HG03432 (cell line): Measurements from ENCODE around the gene GALNT1.

Source experiments
- ATAC-seq: cut with Tn5 transposase; IDR thresholded peaks from one replicate; pipeline ENCODE4 v1.9.1; 2021; ENCODE audit warnings: mild to moderate bottlenecking, moderate library complexity; ENCODE audit not compliant: unreplicated experiment

Gene GALNT1

GRCh38 chr18:35711227-35711626 is 129.7 kb downstream of the GALNT1 start:
- no peak for ATAC-seq

GRCh38 chr18:35713545-35713944 is 132.0 kb downstream of the GALNT1 start:
- no peak for ATAC-seq

DNA sequence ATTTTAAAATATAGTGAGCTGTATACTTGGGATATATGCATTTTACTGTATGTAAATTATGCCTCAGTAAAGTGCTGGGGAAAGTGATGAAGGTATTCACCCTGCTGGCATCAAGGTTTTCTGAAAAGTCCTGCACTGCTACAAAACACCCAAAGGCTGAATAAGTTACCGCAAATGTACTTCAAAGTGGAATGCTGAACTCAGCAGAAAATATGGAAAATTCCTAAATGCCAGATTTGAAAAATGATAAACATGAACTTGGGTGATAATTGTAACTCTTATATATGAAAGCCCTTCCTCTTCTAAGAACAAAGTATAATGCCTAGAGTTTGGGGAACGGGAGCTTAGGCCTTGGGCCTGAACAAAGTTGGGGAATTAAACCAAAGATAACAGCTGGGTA is 133.0 kb downstream of the GALNT1 start:
- ATAC-seq: no peak

DNA sequence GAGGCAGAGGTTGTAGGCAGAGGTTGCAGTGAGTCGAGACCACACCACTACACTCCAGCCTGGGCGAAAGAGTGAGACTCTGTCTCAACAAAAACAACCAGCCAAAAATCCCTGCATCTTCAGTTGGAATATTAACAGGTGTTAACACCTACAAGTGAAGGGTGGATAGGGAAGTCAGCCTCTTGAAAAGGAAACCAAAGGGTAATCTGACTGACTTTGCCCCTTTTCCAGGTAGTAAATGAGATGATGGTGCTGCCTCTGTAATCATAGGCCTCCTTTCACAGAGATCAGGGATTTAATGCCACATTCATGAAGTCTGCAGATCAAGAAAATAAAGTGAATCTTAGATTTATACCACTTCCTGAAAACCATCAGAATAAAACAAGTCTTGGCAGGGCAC is 133.6 kb downstream of the GALNT1 start:
- no peak for ATAC-seq

GRCh38 chr18:35716169-35716831 is 134.8 kb downstream of the GALNT1 start:
- no peak for ATAC-seq

- no peak for ATAC-seq
Observed at GRCh38 chr18:35717182-35717581, 135.6 kb downstream of the GALNT1 start.

- no peak for ATAC-seq
Observed at GRCh38 chr18:35721431-35722081, 140.0 kb downstream of the GALNT1 start.

DNA sequence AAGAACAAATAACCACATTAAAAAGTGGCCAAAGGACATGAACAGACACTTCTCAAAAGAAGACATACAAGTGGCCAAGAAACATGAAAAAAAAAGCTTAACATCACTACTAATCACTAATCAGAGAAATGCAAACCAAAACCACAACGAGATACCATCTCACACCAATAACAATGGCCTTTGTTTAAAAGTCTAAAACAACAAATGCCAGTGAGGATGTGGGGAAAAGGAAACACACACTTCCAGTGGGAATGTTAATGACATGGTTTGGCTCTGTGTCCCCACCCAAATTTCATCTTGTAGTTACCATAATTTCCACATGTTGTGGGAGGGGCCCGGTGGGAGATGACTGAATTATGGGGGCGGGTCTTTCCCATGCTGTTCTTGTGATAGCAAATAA is 147.1 kb downstream of the GALNT1 start:
- ATAC-seq: no peak

- no peak for ATAC-seq
Observed at GRCh38 chr18:35729991-35730668, 148.6 kb downstream of the GALNT1 start.

- ATAC-seq: no peak
Observed at GRCh38 chr18:35730691-35731370, 149.3 kb downstream of the GALNT1 start.

GRCh38 chr18:35731701-35732100 is 150.2 kb downstream of the GALNT1 start:
- ATAC-seq: no peak

GRCh38 chr18:35732162-35732561 is 150.6 kb downstream of the GALNT1 start:
- ATAC-seq: no peak

- no peak for ATAC-seq
Observed at GRCh38 chr18:35732636-35733035, 151.1 kb downstream of the GALNT1 start.

- ATAC-seq: no peak
Observed at GRCh38 chr18:35733408-35733807, 151.9 kb downstream of the GALNT1 start.

DNA sequence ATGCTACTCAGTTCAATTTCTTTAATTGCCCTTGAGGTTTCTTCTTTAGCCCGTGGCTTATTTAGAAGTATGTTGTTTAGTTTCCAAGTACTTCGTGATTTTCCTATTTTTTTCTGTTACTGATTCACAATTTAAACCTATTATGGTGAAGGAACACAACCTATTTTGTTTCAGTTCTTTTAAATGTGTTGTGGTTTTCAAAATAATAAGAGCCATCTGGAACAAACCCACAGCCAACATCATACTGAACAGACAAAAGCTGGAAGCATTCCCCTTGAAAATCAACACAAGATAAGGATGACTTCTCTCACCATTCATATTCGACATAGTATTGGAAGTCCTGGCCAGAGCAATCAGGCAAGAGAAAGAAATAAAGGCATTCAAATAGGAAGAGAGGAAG is 155.2 kb downstream of the GALNT1 start:
- no peak for ATAC-seq

GRCh38 chr18:35739778-35740177 is 158.2 kb downstream of the GALNT1 start:
- no peak for ATAC-seq

DNA sequence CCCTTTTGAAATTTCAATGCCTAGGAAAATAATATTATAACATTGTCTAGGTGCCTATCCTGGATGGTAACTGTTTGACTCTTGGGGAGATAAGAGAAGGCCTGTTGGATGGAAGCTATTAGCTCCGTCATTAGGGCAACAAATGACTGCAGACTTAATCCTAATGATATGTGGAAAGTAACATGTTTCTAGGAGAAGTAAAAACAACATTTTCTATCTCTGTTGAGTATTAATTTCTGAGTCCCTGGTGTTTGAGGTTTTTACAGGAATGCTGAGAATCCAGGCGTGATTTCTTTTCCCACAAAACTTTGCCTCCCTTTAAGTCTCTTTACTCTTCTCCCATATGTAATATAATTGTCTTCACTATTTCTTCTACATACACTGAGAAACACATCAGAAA is 159.1 kb downstream of the GALNT1 start:
- ATAC-seq: no peak

GRCh38 chr18:35743916-35744315 is 162.4 kb downstream of the GALNT1 start:
- ATAC-seq: no peak

DNA sequence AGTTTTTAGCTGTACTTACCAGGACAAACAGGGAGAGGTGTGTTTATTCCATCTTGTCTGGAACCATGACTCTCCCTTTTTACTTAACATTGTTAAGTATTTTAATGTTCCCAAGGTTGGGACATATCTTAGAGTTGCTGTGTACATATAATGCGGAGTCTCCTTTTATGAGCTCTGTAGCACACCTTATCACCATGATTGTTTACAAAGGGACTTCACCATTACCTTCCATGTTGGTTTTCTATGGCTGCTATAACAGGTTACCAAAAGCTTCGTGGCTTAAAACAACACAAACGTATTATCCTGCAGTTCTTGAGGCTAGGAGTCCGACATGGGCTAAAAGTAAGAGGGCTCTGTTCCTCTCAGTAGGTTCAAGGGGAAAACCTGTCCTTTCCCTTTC is 164.3 kb downstream of the GALNT1 start:
- ATAC-seq: no peak

GRCh38 chr18:35746826-35747339 is 165.3 kb downstream of the GALNT1 start:
- ATAC-seq: no peak

- ATAC-seq: no peak
Observed at GRCh38 chr18:35747894-35748472, 166.4 kb downstream of the GALNT1 start.
